HG02588 (cell line): ENCODE measurements around the gene CTNND2.

Experiments used
- ATAC-seq: cut with Tn5 transposase; IDR thresholded peaks from one replicate; pipeline ENCODE4 v1.9.1; 2021; ENCODE audit warnings: mild to moderate bottlenecking, moderate library complexity; ENCODE audit not compliant: unreplicated experiment

The CTNND2 gene

DNA sequence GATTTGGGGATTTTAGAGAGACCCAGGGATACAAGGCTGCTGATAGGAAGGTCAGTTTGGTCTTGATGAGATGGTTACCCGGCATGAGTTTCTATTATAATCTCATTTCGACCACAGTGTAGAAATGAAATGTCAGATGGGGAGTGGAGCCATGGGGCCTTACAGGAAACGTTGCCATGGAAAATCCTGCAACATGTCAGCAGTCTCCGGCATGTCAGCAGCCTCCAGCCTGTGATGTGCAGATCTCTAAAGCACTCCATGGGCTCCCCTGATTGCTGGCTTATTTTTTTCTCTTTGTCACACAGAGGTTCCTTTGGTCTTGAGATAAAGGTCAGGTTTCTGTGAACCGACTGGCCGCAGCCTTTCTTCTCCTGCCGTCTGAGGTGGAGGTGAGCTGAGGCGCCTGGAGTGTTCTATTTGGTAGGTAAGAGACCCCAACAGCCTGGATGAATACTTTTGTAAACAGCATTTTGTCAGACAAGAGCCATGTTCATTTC, 934.5 kb downstream of the CTNND2 start:
- ATAC-seq: no peak

GRCh38 chr5:10964806-10965205, 939.4 kb downstream of the CTNND2 start:
- no peak for ATAC-seq

DNA sequence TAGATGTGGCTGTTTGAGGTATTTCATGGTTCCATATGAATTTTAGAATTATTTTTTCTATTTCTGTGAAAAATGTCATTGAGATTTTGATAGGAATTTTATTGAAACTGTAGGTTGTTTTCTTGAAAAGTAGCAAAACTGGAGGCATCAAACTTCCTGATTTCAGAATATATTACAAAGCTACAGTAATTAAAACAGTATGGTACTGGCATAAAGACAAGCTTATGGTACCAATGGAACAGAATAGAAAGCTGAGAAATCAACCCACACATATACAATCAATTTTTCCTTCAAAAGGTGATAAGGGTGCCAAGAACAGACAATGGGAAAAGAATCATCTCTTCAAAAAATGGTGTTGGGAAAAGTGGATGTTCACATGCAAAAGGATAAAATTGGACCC, 945.5 kb downstream of the CTNND2 start:
- no peak for ATAC-seq

DNA sequence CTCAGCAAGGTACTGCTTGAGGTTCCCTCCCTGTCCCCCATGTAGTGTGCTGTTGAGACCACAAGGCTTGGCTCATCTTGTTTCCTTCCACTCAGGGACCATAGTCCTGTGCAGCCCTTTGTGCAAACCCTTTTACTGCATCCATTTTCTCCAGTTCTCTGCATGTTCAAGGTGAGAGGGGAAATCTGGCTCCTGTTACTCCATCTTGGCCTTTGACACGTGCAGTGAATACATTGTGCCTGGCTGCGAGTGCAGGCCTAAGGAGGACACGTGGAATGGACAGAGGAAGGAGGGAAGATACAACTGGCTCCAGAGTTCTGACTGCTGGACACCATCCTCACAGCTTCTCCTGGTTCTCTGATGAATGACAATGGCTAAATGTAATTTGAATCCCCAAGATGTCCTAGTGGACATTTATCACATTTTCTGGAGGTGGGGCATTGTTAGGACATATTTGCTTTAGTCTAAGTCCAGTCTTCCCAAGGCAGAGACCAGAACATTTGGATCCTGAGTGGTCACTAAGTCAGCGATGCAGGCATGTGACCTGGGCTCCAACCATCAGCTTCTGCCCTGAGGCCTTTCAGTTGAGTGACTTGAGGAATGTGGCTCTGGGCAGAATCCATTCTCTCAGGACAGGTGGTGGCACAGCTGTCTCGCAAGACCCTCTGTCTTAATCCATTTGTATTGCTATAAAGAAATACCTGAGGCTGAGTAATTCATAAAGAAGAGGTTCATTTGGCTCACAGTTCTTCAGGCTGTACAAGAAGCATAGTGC, 954.2 kb downstream of the CTNND2 start:
- no peak for ATAC-seq

- no peak for ATAC-seq
Observed at GRCh38 chr5:10946050-10946449, 958.2 kb downstream of the CTNND2 start.

DNA sequence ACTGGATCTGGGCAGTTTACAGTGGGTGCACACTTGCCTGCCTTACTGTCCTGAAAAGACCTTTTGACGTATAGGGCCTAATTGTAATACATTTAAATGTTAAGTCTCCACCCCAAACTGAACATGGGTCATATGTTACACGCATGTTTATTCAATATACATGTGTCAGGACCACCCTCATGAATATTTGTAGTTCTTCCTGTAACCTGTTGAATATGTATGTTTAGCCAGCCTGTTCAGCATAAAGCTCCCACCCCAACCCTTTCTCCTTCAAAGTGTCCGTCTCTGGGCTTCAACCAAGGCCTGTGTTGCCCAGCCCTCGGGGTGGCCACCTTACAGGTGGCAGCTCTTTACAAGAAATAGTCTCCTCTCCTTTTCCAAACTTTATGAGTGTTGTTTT, 962.3 kb downstream of the CTNND2 start:
- ATAC-seq: no peak

DNA sequence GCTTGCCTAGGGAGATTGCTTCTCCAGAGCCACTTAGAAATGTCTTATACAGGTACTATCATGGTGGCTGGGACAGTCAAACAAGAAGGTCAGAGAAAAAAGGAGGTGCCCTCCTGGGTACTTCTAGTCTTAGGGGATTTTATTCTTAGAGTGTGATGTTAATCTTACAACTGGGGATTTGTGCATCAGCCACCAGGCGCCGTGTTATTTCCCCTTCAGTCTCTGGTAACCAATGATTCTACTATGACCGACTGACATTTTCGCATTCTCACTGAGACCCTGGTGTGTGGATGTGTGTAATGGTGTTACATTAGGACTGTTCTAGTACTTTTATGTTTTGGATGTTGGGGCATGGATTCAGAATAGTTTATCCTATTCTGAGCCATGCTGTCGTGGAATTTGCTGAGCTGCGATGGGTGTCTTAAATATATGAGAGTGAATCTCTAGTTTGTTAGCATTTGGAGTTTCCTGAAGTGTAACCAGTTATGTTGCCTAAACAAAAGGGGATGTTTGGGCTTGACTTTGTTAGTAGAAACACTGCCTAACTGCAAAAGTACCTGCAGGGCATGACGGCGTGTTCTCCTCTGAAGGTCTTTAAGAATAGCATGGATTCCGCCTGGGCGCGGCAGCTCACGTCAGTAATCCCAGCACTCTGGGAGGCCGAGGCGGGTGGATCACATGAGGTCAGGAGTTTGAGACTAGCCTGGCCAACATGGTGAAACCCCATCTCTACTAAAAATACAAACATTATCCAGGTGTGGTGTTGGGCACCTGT, 968.0 kb downstream of the CTNND2 start:
- ATAC-seq: no peak

DNA sequence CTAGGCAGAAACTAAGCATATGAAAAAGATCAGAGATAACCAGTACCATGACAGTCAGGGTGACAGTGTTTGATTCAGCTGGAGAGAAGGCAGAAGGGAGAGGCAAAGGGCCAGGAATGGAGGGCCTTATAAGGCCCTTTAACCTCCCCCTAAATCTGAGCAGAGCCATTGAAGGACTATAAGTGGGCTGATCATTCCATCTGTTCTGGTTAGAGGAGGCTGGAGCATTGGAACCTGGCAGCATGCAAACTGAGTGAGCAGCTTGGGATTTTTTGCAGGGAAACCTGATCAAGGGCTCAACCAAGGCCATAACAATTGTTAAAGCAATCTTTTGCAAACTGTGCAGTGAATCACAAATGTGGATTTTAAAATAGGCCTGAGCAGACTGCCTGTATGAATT, 968.7 kb downstream of the CTNND2 start:
- no peak for ATAC-seq

GRCh38 chr5:10934783-10935355, 969.4 kb downstream of the CTNND2 start:
- ATAC-seq: no peak

GRCh38 chr5:10933121-10933520, 971.1 kb downstream of the CTNND2 start:
- ATAC-seq: no peak

DNA sequence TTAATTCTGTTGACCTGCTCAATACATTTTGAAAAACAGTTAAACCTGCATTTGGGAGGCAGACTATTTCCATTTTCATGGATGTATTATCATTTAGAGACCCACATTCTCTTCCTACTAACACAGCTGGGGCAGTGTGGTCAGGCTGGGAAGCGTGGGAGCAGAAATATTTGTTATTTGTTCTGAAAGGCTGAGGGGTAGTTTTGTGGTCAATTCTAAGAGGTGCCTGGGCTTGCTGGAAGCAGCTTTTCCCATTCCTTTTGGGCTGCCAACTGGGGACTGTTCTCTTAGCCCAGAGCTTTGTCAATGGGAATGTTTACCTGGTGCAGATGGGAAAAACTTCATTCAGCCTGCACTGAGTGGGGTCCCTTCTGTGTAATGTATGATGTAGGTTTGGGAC, 971.8 kb downstream of the CTNND2 start:
- no peak for ATAC-seq

DNA sequence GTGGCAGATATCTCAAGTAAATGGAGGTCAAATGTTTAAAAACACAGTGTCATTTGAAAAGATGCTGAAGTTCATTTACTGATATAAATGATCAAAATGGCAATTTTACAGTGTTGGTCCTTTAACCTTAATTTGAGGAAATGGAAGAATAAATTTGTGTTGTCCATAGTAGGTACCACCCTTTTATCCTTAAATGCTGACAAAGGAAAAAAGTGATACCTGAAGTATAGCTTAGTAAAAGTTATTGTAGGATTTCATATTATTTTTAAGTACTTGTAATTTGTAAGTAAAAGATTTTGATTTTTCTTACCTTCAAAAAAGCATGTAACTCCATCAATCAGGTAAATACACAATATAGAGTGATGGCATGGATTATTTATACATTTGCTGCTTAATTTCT, 976.6 kb downstream of the CTNND2 start:
- ATAC-seq: no peak

- ATAC-seq: no peak
Observed at GRCh38 chr5:10923310-10923709, 980.9 kb downstream of the CTNND2 start.
